Tibial nerve (tissue), 4 donors: ENCODE results near the gene STRN3. TPM values are rescaled to one million over a fixed set of nuclear protein-coding genes. Genes with fewer than 3 reads are reported as not detected.
"Not testable (repeated sequence)": the region's sequence is repeated elsewhere in the genome, so short reads cannot be mapped to it uniquely, and the experiment has no call there.

Source experiments
- DNase-seq, 2 donors: peaks; one replicate each; pipeline ENCODE4 v3.0.0-alpha.2; 2019; ENCODE audit warnings: low spot score in 2 of 2
- H3K27ac ChIP-seq, 4 donors: fragments of 200-600 bp; sonication (generic) in 3 of 4; one replicate each; pipeline ENCODE4 v1.5.1; 2017 to 2019; ENCODE audit warnings: mild to moderate bottlenecking in 1 of 4
- H3K27me3 ChIP-seq, 2 donors: fragments of 200-600 bp; sonication (generic) in 1 of 2; one replicate each; pipeline versions ENCODE4 v1.5.1 to v1.6.0; 2017 to 2019
- H3K36me3 ChIP-seq, 3 donors: fragments of 200-600 bp; sonication (generic); one replicate each; pipeline ENCODE4 v1.5.1; 2018 to 2019
- H3K4me1 ChIP-seq, 4 donors: fragments of 200-600 bp; sonication (generic) in 3 of 4; one replicate each; pipeline ENCODE4 v1.5.1; 2017 to 2019
- H3K4me3 ChIP-seq, 4 donors: fragments of 200-600 bp; sonication (generic) in 3 of 4; one replicate each; pipeline ENCODE4 v1.5.1; 2017 to 2019; ENCODE audit warnings: mild to moderate bottlenecking in 1 of 4, moderate library complexity in 1 of 4
- H3K9me3 ChIP-seq, 4 donors: fragments of 200-600 bp; sonication (generic) in 3 of 4; one replicate each; pipeline ENCODE4 v1.5.1; 2017 to 2019
- EP300 ChIP-seq, 2 donors: sonication (generic); formaldehyde crosslinking; IDR thresholded peaks; one replicate each; pipeline ENCODE4 v1.6.1; 2017; ENCODE audit warnings: antibody characterized with exemption in 2 of 2, mild to moderate bottlenecking in 1 of 2
- POLR2A ChIP-seq, 2 donors: fragments of 450-650 bp; IDR thresholded peaks; one replicate each; pipeline ENCODE4 v1.6.1; 2017; ENCODE audit warnings: antibody characterized with exemption in 2 of 2, mild to moderate bottlenecking in 2 of 2, moderate library complexity in 2 of 2
- WGBS, 2 donors: methylation state at CpG; one replicate each; pipeline ENCODE4 v1.1.5; 2018; 5-methylcytosine and 5-hydroxymethylcytosine counted together
- total RNA-seq, 4 donors: library from RNA; depleted of rRNA; stranded (reverse); fragments of >200 nt; gene quantifications; one replicate each; pipeline ENCODE4 v1.1.0, GENCODE V29; 2016
- TF ChIP-seq, protein P1 (sequence below), 5 experiments: fragments of 200-600 bp in 3 of 5; fragments of 450-650 bp in 2 of 5; sonication (generic) in 3 of 5; IDR thresholded peaks; one replicate each; pipeline ENCODE4 v1.5.1; 2016 to 2019; ENCODE audit warnings: antibody characterized with exemption in 5 of 5, mild to moderate bottlenecking in 3 of 5, moderate library complexity in 2 of 5

The STRN3 gene
- total RNA-seq, 4 donors from 2014 or later = 33.5 to 68.8 (median 57.0) TPM

- DNase-seq = no peak
- peaks cover 0 to 37% (median 0%) of the 10 kb centered on the region in 3 donors for H3K36me3 ChIP-seq
- TF ChIP-seq, protein P1, sequence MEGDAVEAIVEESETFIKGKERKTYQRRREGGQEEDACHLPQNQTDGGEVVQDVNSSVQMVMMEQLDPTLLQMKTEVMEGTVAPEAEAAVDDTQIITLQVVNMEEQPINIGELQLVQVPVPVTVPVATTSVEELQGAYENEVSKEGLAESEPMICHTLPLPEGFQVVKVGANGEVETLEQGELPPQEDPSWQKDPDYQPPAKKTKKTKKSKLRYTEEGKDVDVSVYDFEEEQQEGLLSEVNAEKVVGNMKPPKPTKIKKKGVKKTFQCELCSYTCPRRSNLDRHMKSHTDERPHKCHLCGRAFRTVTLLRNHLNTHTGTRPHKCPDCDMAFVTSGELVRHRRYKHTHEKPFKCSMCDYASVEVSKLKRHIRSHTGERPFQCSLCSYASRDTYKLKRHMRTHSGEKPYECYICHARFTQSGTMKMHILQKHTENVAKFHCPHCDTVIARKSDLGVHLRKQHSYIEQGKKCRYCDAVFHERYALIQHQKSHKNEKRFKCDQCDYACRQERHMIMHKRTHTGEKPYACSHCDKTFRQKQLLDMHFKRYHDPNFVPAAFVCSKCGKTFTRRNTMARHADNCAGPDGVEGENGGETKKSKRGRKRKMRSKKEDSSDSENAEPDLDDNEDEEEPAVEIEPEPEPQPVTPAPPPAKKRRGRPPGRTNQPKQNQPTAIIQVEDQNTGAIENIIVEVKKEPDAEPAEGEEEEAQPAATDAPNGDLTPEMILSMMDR (IDR thresholded peaks at IDR 0.05) = no peak
- TF ChIP-seq POLR2A (IDR thresholded peaks at IDR 0.05) (no peak), EP300 (IDR thresholded peaks at IDR 0.05) (no peak)
- H3K4me1 ChIP-seq = peaks cover 0 to under 1% (median 0%) of the 10 kb centered on the region in 4 donors
- H3K27ac ChIP-seq = no peak overlapping the region
- no peaks in the 10 kb centered on the region for H3K27me3 ChIP-seq
- H3K9me3 ChIP-seq = no peaks in the 10 kb centered on the region
- no peak overlapping the region for H3K4me3 ChIP-seq
- 87 to 99% methylated on average over 3 of the region's 3 CpGs for WGBS, 2 donors
These were observed 16.2 kb downstream of the STRN3 start for GRCh38 chr14:31009836-31010574.

DNA sequence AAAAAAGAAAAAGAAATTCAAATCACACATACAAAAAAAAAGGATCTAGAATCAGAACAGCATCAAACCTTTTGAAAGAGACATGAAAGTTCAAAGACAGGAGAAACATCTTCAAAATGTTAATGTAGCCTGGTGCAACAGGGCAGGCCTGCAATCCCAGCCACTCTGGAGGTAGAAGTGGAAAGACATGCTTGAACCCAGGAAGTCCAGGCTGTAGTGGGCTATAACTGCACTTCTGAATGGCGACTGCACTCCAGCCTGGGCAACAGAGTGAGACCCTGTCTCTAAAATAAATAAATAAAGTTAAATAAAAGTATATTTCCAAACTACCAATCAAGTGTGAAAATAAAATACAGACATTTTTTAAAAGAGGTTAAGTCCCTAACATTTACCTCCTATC lies 19.5 kb downstream of the STRN3 start:
- no peaks in the 10 kb centered on the region for H3K9me3 ChIP-seq
- 96 to 100% methylated on average over 1 of the region's 1 CpG for WGBS, 2 donors
- no peak for DNase-seq
- H3K27me3 ChIP-seq = no peaks in the 10 kb centered on the region
- H3K4me3 ChIP-seq = no peak overlapping the region
- no peak overlapping the region for H3K27ac ChIP-seq
- H3K4me1 ChIP-seq = no peaks in the 10 kb centered on the region
- peaks cover 0 to 50% (median 0%) of the 10 kb centered on the region in 3 donors for H3K36me3 ChIP-seq
- TF ChIP-seq, protein P1 (IDR thresholded peaks at IDR 0.05) = no peak
- TF ChIP-seq EP300 (IDR thresholded peaks at IDR 0.05) (no peak), POLR2A (IDR thresholded peaks at IDR 0.05) (no peak)

- H3K9me3 ChIP-seq, H3K27ac ChIP-seq, H3K4me3 ChIP-seq, DNase-seq, H3K27me3 ChIP-seq, H3K4me1 ChIP-seq: not testable (repeated sequence)
- WGBS, 2 donors = 97 to 99% methylated on average over 6 of the region's 6 CpGs
- peaks cover 0 to 53% (median 0%) of the 10 kb centered on the region in 3 donors for H3K36me3 ChIP-seq
These were observed 22.2 kb downstream of the STRN3 start for GRCh38 chr14:31004007-31004406.

GRCh38 chr14:31003284-31003683 lies 22.9 kb downstream of the STRN3 start:
- whole genome bisulfite sequencing, 2 donors = 92 to 100% methylated on average over 3 of the region's 3 CpGs
- no peak for DNase-seq

DNA sequence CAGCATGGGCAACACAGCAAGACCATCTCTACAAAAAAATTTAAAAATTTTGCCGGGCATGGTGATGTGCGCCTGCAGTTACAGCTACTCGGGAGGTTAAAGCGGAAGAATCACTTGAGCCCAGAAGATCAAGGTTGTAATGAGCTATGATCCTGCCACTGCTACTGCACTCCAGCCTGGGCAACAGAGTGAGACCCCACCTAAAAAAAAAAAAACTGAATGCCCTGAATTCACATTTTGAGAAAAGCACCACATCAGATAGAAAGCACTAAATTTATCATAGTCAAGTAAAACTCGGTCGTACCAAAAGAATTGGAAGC lies 24.9 kb downstream of the STRN3 start:
- H3K36me3 ChIP-seq = peaks cover 0 to 62% (median 0%) of the 10 kb centered on the region in 3 donors
- no peaks in the 10 kb centered on the region for H3K27me3 ChIP-seq
- TF ChIP-seq, protein P1 (IDR thresholded peaks at IDR 0.05) = no peak
- TF ChIP-seq POLR2A (IDR thresholded peaks at IDR 0.05) (no peak), EP300 (IDR thresholded peaks at IDR 0.05) (no peak)
- DNase-seq = no peak
- H3K9me3 ChIP-seq = peaks cover 0 to 21% (median 7%) of the 10 kb centered on the region in 4 donors
- H3K27ac ChIP-seq = no peak overlapping the region
- no peak overlapping the region for H3K4me3 ChIP-seq
- 81 to 89% methylated on average over 6 of the region's 6 CpGs for WGBS, 2 donors
- H3K4me1 ChIP-seq = no peaks in the 10 kb centered on the region

More at GRCh38 chr14:31003284-31003683, 22.9 kb downstream of the STRN3 start:
- no peak overlapping the region for H3K27ac ChIP-seq
- H3K4me1 ChIP-seq = no peaks in the 10 kb centered on the region
- peaks cover 0 to 60% (median 0%) of the 10 kb centered on the region in 3 donors for H3K36me3 ChIP-seq
- TF ChIP-seq EP300 (IDR thresholded peaks at IDR 0.05) (no peak), POLR2A (IDR thresholded peaks at IDR 0.05) (no peak)
- TF ChIP-seq, protein P1 (IDR thresholded peaks at IDR 0.05) = no peak
- no peaks in the 10 kb centered on the region for H3K27me3 ChIP-seq
- H3K9me3 ChIP-seq = peaks cover 0 to 13% (median 6%) of the 10 kb centered on the region in 4 donors
- no peak overlapping the region for H3K4me3 ChIP-seq
